ENCODE results near the gene SWSAP1. TPM values are rescaled to one million over a fixed set of nuclear protein-coding genes. Genes with fewer than 3 reads are reported as not detected.
"Not testable (repeated sequence)": the region's sequence is repeated elsewhere in the genome, so short reads cannot be mapped to it uniquely, and the experiment has no call there.

Gene SWSAP1
- total RNA-seq, 1 donor from 2014 or later, result 1.5 TPM

DNA sequence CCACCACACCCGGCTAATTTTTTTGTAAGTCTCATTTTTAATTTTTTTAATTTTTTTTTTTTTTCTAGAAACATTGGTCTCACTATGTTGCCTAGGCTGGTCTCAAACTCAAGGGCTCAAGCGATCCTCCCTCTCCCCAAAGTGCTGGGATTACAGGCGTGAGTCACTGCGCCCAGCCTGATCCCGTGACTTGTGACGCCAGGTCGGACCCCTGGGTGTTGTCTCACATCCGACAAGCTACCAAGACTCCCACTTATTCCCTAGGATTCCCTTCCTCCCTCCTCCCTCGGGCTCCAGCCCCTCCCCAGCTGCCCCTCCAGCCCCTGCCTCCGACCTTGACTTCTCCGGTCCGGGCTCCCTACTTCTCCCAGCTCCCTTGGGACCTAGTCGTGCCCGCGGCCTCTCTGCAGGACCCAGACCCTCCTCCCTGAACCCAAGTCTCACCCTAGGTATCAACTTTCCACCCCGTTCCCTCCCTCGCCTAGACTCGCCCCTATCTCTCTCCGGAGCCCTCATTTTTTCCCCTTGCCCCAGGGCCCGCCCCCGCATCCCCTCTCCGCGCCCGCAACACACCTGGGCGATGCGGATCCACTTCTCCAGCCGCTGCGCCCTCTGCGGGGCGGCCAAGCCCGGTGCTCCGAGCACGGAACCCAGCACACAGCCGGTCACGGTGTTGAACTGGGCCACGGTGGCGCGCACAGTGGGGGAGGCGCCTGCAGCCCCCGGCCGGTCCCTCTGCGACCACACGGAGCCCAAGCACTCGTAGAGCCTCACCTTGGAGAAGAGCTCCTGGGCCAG is 31.6 kb downstream of the SWSAP1 start:
- no peaks in the 10 kb centered on the region for H3K27me3 ChIP-seq
- no peaks in the 10 kb centered on the region for H3K9me3 ChIP-seq
- no peaks in the 10 kb centered on the region for H3K4me1 ChIP-seq
- DNase-seq (ENCODE audit: extremely low spot score in 2 of 2), result no peak
- H3K36me3 ChIP-seq, result no peaks in the 10 kb centered on the region
- H3K4me3 ChIP-seq, result no peak overlapping the region
- H3K27ac ChIP-seq, result no peak overlapping the region
- TF ChIP-seq, protein P1, sequence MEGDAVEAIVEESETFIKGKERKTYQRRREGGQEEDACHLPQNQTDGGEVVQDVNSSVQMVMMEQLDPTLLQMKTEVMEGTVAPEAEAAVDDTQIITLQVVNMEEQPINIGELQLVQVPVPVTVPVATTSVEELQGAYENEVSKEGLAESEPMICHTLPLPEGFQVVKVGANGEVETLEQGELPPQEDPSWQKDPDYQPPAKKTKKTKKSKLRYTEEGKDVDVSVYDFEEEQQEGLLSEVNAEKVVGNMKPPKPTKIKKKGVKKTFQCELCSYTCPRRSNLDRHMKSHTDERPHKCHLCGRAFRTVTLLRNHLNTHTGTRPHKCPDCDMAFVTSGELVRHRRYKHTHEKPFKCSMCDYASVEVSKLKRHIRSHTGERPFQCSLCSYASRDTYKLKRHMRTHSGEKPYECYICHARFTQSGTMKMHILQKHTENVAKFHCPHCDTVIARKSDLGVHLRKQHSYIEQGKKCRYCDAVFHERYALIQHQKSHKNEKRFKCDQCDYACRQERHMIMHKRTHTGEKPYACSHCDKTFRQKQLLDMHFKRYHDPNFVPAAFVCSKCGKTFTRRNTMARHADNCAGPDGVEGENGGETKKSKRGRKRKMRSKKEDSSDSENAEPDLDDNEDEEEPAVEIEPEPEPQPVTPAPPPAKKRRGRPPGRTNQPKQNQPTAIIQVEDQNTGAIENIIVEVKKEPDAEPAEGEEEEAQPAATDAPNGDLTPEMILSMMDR (IDR thresholded peaks at IDR 0.05), result no peak
- TF ChIP-seq POLR2AphosphoS5 (IDR thresholded peaks at IDR 0.05; ENCODE audit: insufficient read depth in 1 of 2, low read depth in 1 of 2) (no peak), POLR2A (IDR thresholded peaks at IDR 0.05) (no peak)
- intact Hi-C loops (cut with DNase I), result no loop called here

- H3K4me1 ChIP-seq; H3K27ac ChIP-seq; H3K36me3 ChIP-seq; intact Hi-C loops (cut with DNase I); DNase-seq (ENCODE audit: extremely low spot score in 2 of 2); H3K4me3 ChIP-seq; H3K27me3 ChIP-seq; H3K9me3 ChIP-seq: not testable (repeated sequence)
Measured at GRCh38 chr19:11406703-11407236, 32.3 kb downstream of the SWSAP1 start.

DNA sequence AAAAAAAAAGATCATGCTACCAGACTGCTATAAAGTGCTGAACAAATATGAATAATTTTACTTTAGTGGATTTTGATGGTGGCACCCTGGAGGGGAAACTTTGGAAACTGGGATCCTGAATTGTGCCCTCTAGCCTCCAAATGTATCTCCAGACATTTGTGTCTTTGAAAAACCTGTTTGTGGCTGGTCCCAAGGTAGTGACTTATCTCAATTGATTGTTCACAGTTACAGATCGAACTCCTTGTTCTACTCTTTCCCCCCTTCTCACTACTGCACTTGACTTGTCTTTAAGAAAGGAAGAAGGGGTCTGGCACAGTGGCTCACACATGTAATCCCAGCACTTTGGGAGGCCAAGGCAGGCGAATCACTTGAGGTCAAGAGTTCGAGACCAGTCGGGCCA is 34.1 kb downstream of the SWSAP1 start:
- Histone ChIP-seq H3K9me3 (no peaks in the 10 kb centered on the region), H3K36me3 (no peaks in the 10 kb centered on the region), H3K4me1 (no peaks in the 10 kb centered on the region), H3K4me3 (no peak overlapping the region), H3K27me3 (no peaks in the 10 kb centered on the region), H3K27ac (no peak overlapping the region)
- intact Hi-C loops (cut with DNase I), result no loop called here
- TF ChIP-seq POLR2A (IDR thresholded peaks at IDR 0.05) (no peak), POLR2AphosphoS5 (IDR thresholded peaks at IDR 0.05; ENCODE audit: insufficient read depth in 1 of 2, low read depth in 1 of 2) (no peak)
- TF ChIP-seq, protein P1 (IDR thresholded peaks at IDR 0.05), result no peak
- DNase-seq (ENCODE audit: extremely low spot score in 2 of 2), result no peak

- H3K27ac ChIP-seq, result no peak overlapping the region
- intact Hi-C loops (cut with DNase I), result no loop called here
- no peak overlapping the region for H3K4me3 ChIP-seq
- TF ChIP-seq POLR2AphosphoS5 (IDR thresholded peaks at IDR 0.05; ENCODE audit: insufficient read depth in 1 of 2, low read depth in 1 of 2), result no peak
- no peak for TF ChIP-seq POLR2A (IDR thresholded peaks at IDR 0.05)
- TF ChIP-seq, protein P1 (IDR thresholded peaks at IDR 0.05), result no peak
- no peaks in the 10 kb centered on the region for H3K9me3 ChIP-seq
- no peak for DNase-seq (ENCODE audit: extremely low spot score in 2 of 2)
- H3K4me1 ChIP-seq, result no peaks in the 10 kb centered on the region
- H3K36me3 ChIP-seq, result no peaks in the 10 kb centered on the region
- no peaks in the 10 kb centered on the region for H3K27me3 ChIP-seq
Measured at GRCh38 chr19:11410682-11411081, 36.2 kb downstream of the SWSAP1 start.

DNA sequence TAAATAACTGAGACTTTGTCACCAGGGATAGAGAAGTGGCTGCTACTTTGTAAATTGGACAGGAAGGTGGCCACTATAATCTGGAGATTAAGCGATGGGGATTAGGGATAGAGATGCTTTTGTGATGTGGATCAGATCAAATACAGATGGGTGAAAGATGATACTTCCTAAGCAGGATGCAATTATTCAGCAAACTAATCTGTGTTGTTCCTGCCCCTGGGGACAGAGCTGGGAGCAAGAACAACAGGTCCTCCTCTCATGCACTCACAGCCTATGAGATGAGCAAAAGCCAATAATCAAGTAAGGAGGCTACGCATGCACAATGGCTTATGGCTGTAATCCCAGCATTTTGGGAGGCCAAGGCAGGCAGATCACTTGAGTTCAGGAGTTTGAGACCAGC is 40.1 kb downstream of the SWSAP1 start:
- Histone ChIP-seq H3K4me3 (no peak overlapping the region), H3K9me3 (no peaks in the 10 kb centered on the region), H3K27ac (no peak overlapping the region), H3K27me3 (no peaks in the 10 kb centered on the region), H3K4me1 (peaks cover 12% of the 10 kb centered on the region), H3K36me3 (no peaks in the 10 kb centered on the region)
- intact Hi-C loops (cut with DNase I), result no loop called here
- no peak for DNase-seq (ENCODE audit: extremely low spot score in 2 of 2)
- TF ChIP-seq POLR2AphosphoS5 (IDR thresholded peaks at IDR 0.05; ENCODE audit: insufficient read depth in 1 of 2, low read depth in 1 of 2), result no peak
- TF ChIP-seq, protein P1 (IDR thresholded peaks at IDR 0.05), result no peak
- no peak for TF ChIP-seq POLR2A (IDR thresholded peaks at IDR 0.05)
